Measurements from ENCODE around the gene ZNF215.

DNA sequence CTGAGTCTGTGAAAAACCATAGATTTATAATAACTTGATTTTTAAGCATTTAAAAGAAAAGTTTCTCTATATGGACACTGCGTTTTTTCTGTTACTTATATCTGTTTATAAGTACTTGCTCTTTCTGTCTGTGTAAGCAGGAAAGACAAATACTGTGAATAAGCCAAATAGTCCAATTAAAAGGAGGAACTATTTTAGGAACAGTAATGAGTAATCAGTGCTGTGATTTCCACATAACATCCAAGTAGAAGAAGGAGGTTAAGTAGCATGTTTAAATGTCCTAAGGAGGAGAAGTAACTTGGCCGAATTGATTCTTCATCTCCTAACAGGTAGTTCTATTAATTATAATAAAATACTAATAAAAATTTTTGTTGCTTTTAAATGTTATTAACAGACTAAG, 53.1 kb downstream of the ZNF215 start:
- no peak for TF ChIP-seq EZH2 (IDR thresholded peaks at IDR 0.05; ENCODE audit: insufficient read depth, low read length)
- TF ChIP-seq, protein P1, sequence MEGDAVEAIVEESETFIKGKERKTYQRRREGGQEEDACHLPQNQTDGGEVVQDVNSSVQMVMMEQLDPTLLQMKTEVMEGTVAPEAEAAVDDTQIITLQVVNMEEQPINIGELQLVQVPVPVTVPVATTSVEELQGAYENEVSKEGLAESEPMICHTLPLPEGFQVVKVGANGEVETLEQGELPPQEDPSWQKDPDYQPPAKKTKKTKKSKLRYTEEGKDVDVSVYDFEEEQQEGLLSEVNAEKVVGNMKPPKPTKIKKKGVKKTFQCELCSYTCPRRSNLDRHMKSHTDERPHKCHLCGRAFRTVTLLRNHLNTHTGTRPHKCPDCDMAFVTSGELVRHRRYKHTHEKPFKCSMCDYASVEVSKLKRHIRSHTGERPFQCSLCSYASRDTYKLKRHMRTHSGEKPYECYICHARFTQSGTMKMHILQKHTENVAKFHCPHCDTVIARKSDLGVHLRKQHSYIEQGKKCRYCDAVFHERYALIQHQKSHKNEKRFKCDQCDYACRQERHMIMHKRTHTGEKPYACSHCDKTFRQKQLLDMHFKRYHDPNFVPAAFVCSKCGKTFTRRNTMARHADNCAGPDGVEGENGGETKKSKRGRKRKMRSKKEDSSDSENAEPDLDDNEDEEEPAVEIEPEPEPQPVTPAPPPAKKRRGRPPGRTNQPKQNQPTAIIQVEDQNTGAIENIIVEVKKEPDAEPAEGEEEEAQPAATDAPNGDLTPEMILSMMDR (IDR thresholded peaks at IDR 0.05; ENCODE audit: insufficient read depth, low read depth, low read length): no peak
